GM23338 (cell line): ENCODE measurements around the gene ARHGAP1. TPM values are rescaled to one million over a fixed set of nuclear protein-coding genes. Genes with fewer than 3 reads are reported as not detected.

Source experiments
- ATAC-seq: fragments of 200-7000 bp; cut with Tn5 transposase; 3 replicates; pipeline ENCODE4 v1.9.1; 2020
- DNase-seq: peaks from one replicate; pipeline ENCODE4 v3.0.0-alpha.2; 2015; ENCODE audit warnings: low spot score
- H2AFZ ChIP-seq: fragments of 200-600 bp; sonication (generic); 2 replicates; pipeline ENCODE4 v1.8.0; 2016; ENCODE audit warnings: antibody characterized with exemption, mild to moderate bottlenecking, moderate library complexity
- H3F3A ChIP-seq: fragments of 200-600 bp; sonication (generic); replicated peaks from 2 replicates; pipeline ENCODE4 v1.8.0; 2017; ENCODE audit warnings: antibody characterized with exemption, mixed run types, low read depth
- H3K27ac ChIP-seq: fragments of 200-600 bp; sonication (generic); 2 replicates; pipeline ENCODE4 v1.6.1; 2016; ENCODE audit warnings: low read depth
- H3K27me3 ChIP-seq: fragments of 200-600 bp; sonication (generic); 2 replicates; pipeline ENCODE4 v1.8.0; 2016; ENCODE audit warnings: mild to moderate bottlenecking, mixed run types, moderate library complexity; ENCODE audit not compliant: insufficient read depth
- H3K36me3 ChIP-seq: fragments of 200-600 bp; sonication (generic); 2 replicates; pipeline ENCODE4 v1.8.0; 2016; ENCODE audit warnings: mild to moderate bottlenecking; ENCODE audit not compliant: insufficient read depth
- H3K4me1 ChIP-seq: fragments of 200-600 bp; sonication (generic); 2 replicates; pipeline ENCODE4 v1.8.0; 2016; ENCODE audit warnings: mild to moderate bottlenecking, moderate library complexity; ENCODE audit not compliant: insufficient read depth
- H3K4me2 ChIP-seq: fragments of 200-600 bp; sonication (generic); 2 replicates; pipeline ENCODE4 v1.7.1; 2017; ENCODE audit warnings: mixed run types
- H3K4me3 ChIP-seq: fragments of 200-600 bp; sonication (generic); 2 replicates; pipeline ENCODE4 v1.6.1; 2016; ENCODE audit warnings: mixed run types
- H3K79me2 ChIP-seq: fragments of 200-600 bp; sonication (generic); replicated peaks from 2 replicates; pipeline ENCODE4 v1.8.0; 2017; ENCODE audit warnings: mild to moderate bottlenecking; ENCODE audit not compliant: insufficient read depth
- H3K9me2 ChIP-seq: fragments of 200-600 bp; sonication (generic); 2 replicates; pipeline ENCODE4 v1.8.0; 2017; ENCODE audit not compliant: insufficient read depth
- H4K20me1 ChIP-seq: fragments of 200-600 bp; sonication (generic); replicated peaks from 2 replicates; pipeline ENCODE4 v1.8.0; 2017; ENCODE audit warnings: mild to moderate bottlenecking; ENCODE audit not compliant: insufficient read depth
- H3K27ac Mint-ChIP-seq: 2 replicates; pipeline ENCODE4 v1.8.0; 2020; ENCODE audit warnings: inconsistent platforms, mild to moderate bottlenecking, moderate library complexity, mixed read lengths
- H3K27me3 Mint-ChIP-seq: 3 replicates; pipeline ENCODE4 v1.8.0; 2022; ENCODE audit warnings: low read depth, mild to moderate bottlenecking, moderate library complexity, mixed read lengths, inconsistent platforms; ENCODE audit not compliant: insufficient read depth, poor library complexity
- H3K36me3 Mint-ChIP-seq: 3 replicates; pipeline ENCODE4 v1.8.0; 2021; ENCODE audit warnings: low read depth, mild to moderate bottlenecking, inconsistent platforms, moderate library complexity, mixed read lengths
- H3K4me1 Mint-ChIP-seq: 3 replicates; pipeline ENCODE4 v1.8.0; 2020; ENCODE audit warnings: mild to moderate bottlenecking, inconsistent platforms, mixed read lengths
- H3K4me3 Mint-ChIP-seq: 3 replicates; pipeline ENCODE4 v1.8.0; 2021; ENCODE audit warnings: moderate library complexity, mild to moderate bottlenecking, inconsistent platforms, mixed read lengths
- H3K9me3 Mint-ChIP-seq: 3 replicates; pipeline ENCODE4 v1.8.0; 2020; ENCODE audit warnings: moderate library complexity, mild to moderate bottlenecking, inconsistent platforms, mixed read lengths
- CREB1 ChIP-seq: fragments of 250-450 bp; sonication (Bioruptor Pico); IDR thresholded peaks from 2 replicates; pipeline ENCODE4 v1.5.0; 2020; ENCODE audit warnings: low read depth, mild to moderate bottlenecking, moderate library complexity
- CTCF ChIP-seq, 2 experiments: fragments of 200-600 bp in 1 of 2; sonication (generic) in 1 of 2; conservative IDR thresholded peaks; 2 replicates each; pipeline versions ENCODE4 v1.5.1 to v1.6.1; 2016 to 2017; ENCODE audit warnings: antibody characterized with exemption in 2 of 2, low read depth in 2 of 2, mild to moderate bottlenecking in 2 of 2, moderate library complexity in 1 of 2
- ETS1 ChIP-seq: IDR thresholded peaks from 2 replicates; pipeline ENCODE4 v1.6.1; 2016; ENCODE audit warnings: antibody characterized with exemption
- EZH2 ChIP-seq: fragments of 200-600 bp; sonication (generic); IDR thresholded peaks from one replicate; pipeline ENCODE4 v1.8.0; 2017; ENCODE audit warnings: antibody characterized with exemption, mild to moderate bottlenecking, low read depth; ENCODE audit not compliant: unreplicated experiment
- EZH2phosphoT487 ChIP-seq: fragments of 200-600 bp; sonication (generic); IDR thresholded peaks from one replicate; pipeline ENCODE4 v1.8.1; 2018; ENCODE audit warnings: antibody characterized with exemption; ENCODE audit not compliant: unreplicated experiment
- JUNB ChIP-seq: IDR thresholded peaks from one replicate; pipeline ENCODE4 v1.6.1; 2016; ENCODE audit warnings: antibody characterized with exemption; ENCODE audit not compliant: unreplicated experiment
- NANOG ChIP-seq: IDR thresholded peaks from 2 replicates; pipeline ENCODE4 v1.6.1; 2016; ENCODE audit warnings: antibody characterized with exemption, borderline replicate concordance
- POLR2AphosphoS5 ChIP-seq: IDR thresholded peaks from 2 replicates; pipeline ENCODE4 v1.6.1; 2016; ENCODE audit warnings: antibody characterized with exemption, low read depth
- REST ChIP-seq: IDR thresholded peaks from one replicate; pipeline ENCODE4 v1.6.1; 2018; ENCODE audit warnings: antibody characterized with exemption; ENCODE audit not compliant: unreplicated experiment
- STAT1 ChIP-seq: IDR thresholded peaks from one replicate; pipeline ENCODE4 v1.6.1; 2016; ENCODE audit warnings: antibody characterized with exemption; ENCODE audit not compliant: unreplicated experiment
- ZNF114 ChIP-seq: fragments of 250-450 bp; sonication (Bioruptor Pico); IDR thresholded peaks from 2 replicates; pipeline ENCODE4 v1.5.0; 2020; ENCODE audit warnings: mild to moderate bottlenecking, moderate library complexity
- ZNF331 ChIP-seq: fragments of 250-450 bp; sonication (Bioruptor Pico); IDR thresholded peaks from 2 replicates; pipeline ENCODE4 v1.5.0; 2020; ENCODE audit warnings: low read depth, mild to moderate bottlenecking, moderate library complexity
- ZNF462 ChIP-seq: fragments of 250-450 bp; sonication (Bioruptor Pico); IDR thresholded peaks from 2 replicates; pipeline ENCODE4 v1.5.0; 2020; ENCODE audit warnings: mild to moderate bottlenecking, moderate library complexity
- polyA plus RNA-seq: library from polyadenylated mRNA; unstranded; fragments of >200 nt; fragmentation: Nextera tagmentation; extraction: Ambion mirVana; gene quantifications from 2 replicates; pipeline ENCODE4 v1.2.1, GENCODE V29; 2016
- total RNA-seq: library from RNA; depleted of rRNA; stranded (reverse); fragments of >200 nt; shearing (Covaris generic); gene quantifications from 2 replicates; pipeline ENCODE4 v1.2.3, GENCODE V29; 2014

Gene ARHGAP1
- total and polyA plus RNA-seq, 2 experiments from 2014 or later, result 23.4 to 38.1 TPM

- Histone ChIP-seq H3K27me3 (no peaks in the 10 kb centered on the region), H4K20me1 (peaks cover 6% of the 10 kb centered on the region; the same call in 1 of the 2 replicates), H3K36me3 (no peaks in the 10 kb centered on the region; the same call in 1 of the 2 replicates), H3F3A (no peaks in the 10 kb centered on the region), H3K27ac (no peak overlapping the region), H2AFZ (no peak overlapping the region), H3K4me3 (no peak overlapping the region), H3K79me2 (0 out of 2 replicates have a peak, but pooled peaks cover 4% of the 10 kb centered on the region), H3K4me1 (no peaks in the 10 kb centered on the region), H3K9me2 (0 out of 2 replicates have a peak, but pooled peaks cover 7% of the 10 kb centered on the region), H3K4me2 (no peak overlapping the region)
- Mint-ChIP-seq H3K9me3 (no peaks in the 10 kb centered on the region; the same call in 2 of the 3 replicates), H3K36me3 (peaks cover 22% of the 10 kb centered on the region; the same call in 2 of the 3 replicates), H3K27me3 (peaks cover 2% of the 10 kb centered on the region), H3K4me3 (no peak overlapping the region), H3K4me1 (no peaks in the 10 kb centered on the region), H3K27ac (no peak overlapping the region)
- no peak for ATAC-seq
- TF ChIP-seq POLR2AphosphoS5 (no peak), ETS1 (no peak), CTCF (conservative IDR thresholded peaks at IDR 0.05; ENCODE audit: low read depth in 2 of 2) (no peak), JUNB (no peak), ZNF114 (CRISPR knock-in tag) (no peak), CREB1 (no peak), ZNF462 (CRISPR knock-in tag) (no peak), EZH2phosphoT487 (no peak), REST (no peak), ZNF331 (CRISPR knock-in tag) (no peak), NANOG (no peak), EZH2 (no peak), STAT1 (no peak)
- no peak for DNase-seq
Observed at GRCh38 chr11:46640036-46640788, 60.2 kb downstream of the ARHGAP1 start.
